BLaER1 treated with 17β-estradiol and CSF1 and Interleukin-3, amounts not matched to agents 10 nM and 100 nM (cell line): ENCODE measurements around the gene PRELID3B.

Source experiments
- H3K27ac ChIP-seq, 11 experiments: shearing (Covaris generic); formaldehyde crosslinking; 2 replicates each; pipeline ENCODE4 v1.8.1; 2022
- H3K27me3 ChIP-seq, 11 experiments: shearing (Covaris generic); formaldehyde crosslinking; 2 replicates each; pipeline ENCODE4 v1.8.1; 2022
- H3K36me3 ChIP-seq, 11 experiments: shearing (Covaris generic); formaldehyde crosslinking; 2 replicates each; pipeline ENCODE4 v1.8.1; 2022
- H3K4me1 ChIP-seq, 10 experiments: shearing (Covaris generic); formaldehyde crosslinking; 2 replicates each; pipeline ENCODE4 v1.8.1; 2022
- H3K4me2 ChIP-seq, 11 experiments: shearing (Covaris generic); formaldehyde crosslinking; 2 replicates each; pipeline ENCODE4 v1.8.1; 2022
- H3K4me3 ChIP-seq, 10 experiments: shearing (Covaris generic); formaldehyde crosslinking; 2 replicates each; pipeline ENCODE4 v1.8.1; 2022
- H3K9ac ChIP-seq, 11 experiments: shearing (Covaris generic); formaldehyde crosslinking; 2 replicates each; pipeline ENCODE4 v1.8.1; 2022
- H3K9me3 ChIP-seq, 11 experiments: shearing (Covaris generic); formaldehyde crosslinking; replicated peaks in 1 of 11; 2 replicates each; pipeline ENCODE4 v1.8.1; 2022
- H4K20me1 ChIP-seq, 11 experiments: shearing (Covaris generic); formaldehyde crosslinking; 2 replicates each; pipeline ENCODE4 v1.8.1; 2022
- Cebpa-rat ChIP-seq, 11 experiments: shearing (Covaris generic); IDR thresholded peaks; 2 replicates each; pipeline ENCODE4 v1.8.1; 2022

Gene PRELID3B

GRCh38 chr20:59042151-59042795 lies at the start of gene PRELID3B:
PRELID3B (minus strand) TSS chr20:59042786; CDS start chr20:59042730, 56 bp downstream.
- peaks cover 15 to 44% (median 39%) of the 10 kb centered on the region in 11 experiments; a peak in 19 of 22 replicates for H4K20me1 ChIP-seq
- TF ChIP-seq Cebpa-rat (IDR thresholded peaks at IDR 0.05), result no peak
- H3K36me3 ChIP-seq, result peaks cover 24 to 42% (median 33%) of the 10 kb centered on the region in 11 experiments
- H3K27ac ChIP-seq, result peak within 1 kb of the TSS; percentile 86 to 96 (median 90)
- H3K27me3 ChIP-seq, result no peaks in the 10 kb centered on the region
- peak within 1 kb of the TSS; percentile 70 to 95 (median 88) for H3K4me3 ChIP-seq
- H3K4me2 ChIP-seq, result peak within 1 kb of the TSS; percentile 82 to 94 (median 89)
- peak within 1 kb of the TSS; percentile 82 to 95 (median 88) for H3K9ac ChIP-seq
- H3K9me3 ChIP-seq, result 0 out of 22 replicates have a peak, but pooled peaks cover 0 to 3% (median 0%) of the 10 kb centered on the region in 11 experiments
- peaks cover 39 to 53% (median 48%) of the 10 kb centered on the region in 10 experiments for H3K4me1 ChIP-seq

- Histone ChIP-seq H3K9ac (no peak overlapping the region), H4K20me1 (no peaks in the 10 kb centered on the region), H3K36me3 (no peaks in the 10 kb centered on the region), H3K27ac (no peak overlapping the region), H3K4me3 (no peak overlapping the region), H3K4me2 (no peak overlapping the region), H3K27me3 (no peaks in the 10 kb centered on the region), H3K9me3 (no peaks in the 10 kb centered on the region), H3K4me1 (no peaks in the 10 kb centered on the region; a peak in 2 of 20 replicates)
- no peak for TF ChIP-seq Cebpa-rat (IDR thresholded peaks at IDR 0.05)
Observed at GRCh38 chr20:59087829-59088433, 45.3 kb upstream of the PRELID3B start.

GRCh38 chr20:59086923-59087322 lies 44.3 kb upstream of the PRELID3B start:
- Histone ChIP-seq H3K27me3 (no peaks in the 10 kb centered on the region), H3K9me3 (no peaks in the 10 kb centered on the region), H4K20me1 (no peaks in the 10 kb centered on the region), H3K27ac (no peak overlapping the region), H3K4me1 (no peaks in the 10 kb centered on the region; a peak in 2 of 20 replicates), H3K4me2 (no peak overlapping the region), H3K9ac (no peak overlapping the region), H3K4me3 (no peak overlapping the region), H3K36me3 (no peaks in the 10 kb centered on the region)
- TF ChIP-seq Cebpa-rat (IDR thresholded peaks at IDR 0.05), result no peak

GRCh38 chr20:59084041-59084850 lies 41.7 kb upstream of the PRELID3B start:
- no peak overlapping the region for H3K27ac ChIP-seq
- H3K36me3 ChIP-seq, result no peaks in the 10 kb centered on the region
- no peak for TF ChIP-seq Cebpa-rat (IDR thresholded peaks at IDR 0.05)
- no peak overlapping the region for H3K4me3 ChIP-seq
- H3K4me2 ChIP-seq, result no peak overlapping the region
- H3K4me1 ChIP-seq, result no peaks in the 10 kb centered on the region; a peak in 2 of 20 replicates
- H3K27me3 ChIP-seq, result no peaks in the 10 kb centered on the region
- no peaks in the 10 kb centered on the region for H3K9me3 ChIP-seq
- H3K9ac ChIP-seq, result no peak overlapping the region
- no peaks in the 10 kb centered on the region for H4K20me1 ChIP-seq

GRCh38 chr20:59082981-59083380 lies 40.4 kb upstream of the PRELID3B start:
- no peak overlapping the region for H3K4me2 ChIP-seq
- no peaks in the 10 kb centered on the region for H3K9me3 ChIP-seq
- H3K27me3 ChIP-seq, result no peaks in the 10 kb centered on the region
- TF ChIP-seq Cebpa-rat (IDR thresholded peaks at IDR 0.05), result no peak
- H3K4me3 ChIP-seq, result no peak overlapping the region
- no peaks in the 10 kb centered on the region for H4K20me1 ChIP-seq
- H3K27ac ChIP-seq, result no peak overlapping the region
- no peaks in the 10 kb centered on the region for H3K36me3 ChIP-seq
- H3K9ac ChIP-seq, result no peak overlapping the region
- peaks cover 0 to 9% (median 5%) of the 10 kb centered on the region in 10 experiments; a peak in 11 of 20 replicates for H3K4me1 ChIP-seq

- Histone ChIP-seq H3K4me1 (peaks cover 0 to 17% (median 5%) of the 10 kb centered on the region in 10 experiments; a peak in 11 of 20 replicates), H3K27ac (no peak overlapping the region), H3K4me3 (no peak overlapping the region), H3K9ac (no peak overlapping the region), H4K20me1 (no peaks in the 10 kb centered on the region), H3K27me3 (no peaks in the 10 kb centered on the region), H3K9me3 (no peaks in the 10 kb centered on the region), H3K36me3 (no peaks in the 10 kb centered on the region), H3K4me2 (no peak overlapping the region)
- TF ChIP-seq Cebpa-rat (IDR thresholded peaks at IDR 0.05), result no peak
Observed at GRCh38 chr20:59082077-59082740, 39.6 kb upstream of the PRELID3B start.

- Histone ChIP-seq H3K27ac (no peak overlapping the region), H3K9me3 (no peaks in the 10 kb centered on the region), H3K4me1 (peaks cover 0 to 18% (median 5%) of the 10 kb centered on the region in 10 experiments; a peak in 11 of 20 replicates), H4K20me1 (no peaks in the 10 kb centered on the region), H3K4me3 (no peak overlapping the region), H3K9ac (no peak overlapping the region), H3K4me2 (no peak overlapping the region), H3K27me3 (no peaks in the 10 kb centered on the region), H3K36me3 (no peaks in the 10 kb centered on the region)
- no peak for TF ChIP-seq Cebpa-rat (IDR thresholded peaks at IDR 0.05)
Observed at GRCh38 chr20:59081036-59081435, 38.5 kb upstream of the PRELID3B start.

GRCh38 chr20:59078231-59078630 lies 35.6 kb upstream of the PRELID3B start:
- no peaks in the 10 kb centered on the region for H3K27me3 ChIP-seq
- no peaks in the 10 kb centered on the region for H3K36me3 ChIP-seq
- H3K27ac ChIP-seq, result no peak overlapping the region
- no peak overlapping the region for H3K4me3 ChIP-seq
- H3K4me1 ChIP-seq, result peaks cover under 1 to 18% (median 7%) of the 10 kb centered on the region in 10 experiments; a peak in 19 of 20 replicates
- H3K9ac ChIP-seq, result no peak overlapping the region
- no peaks in the 10 kb centered on the region for H4K20me1 ChIP-seq
- no peak for TF ChIP-seq Cebpa-rat (IDR thresholded peaks at IDR 0.05)
- peak overlapping the region in 4 of 11 experiments; percentile 34 to 68 (median 50); a peak in 7 of 22 replicates for H3K4me2 ChIP-seq
- no peaks in the 10 kb centered on the region for H3K9me3 ChIP-seq

GRCh38 chr20:59077705-59078104 lies 35.1 kb upstream of the PRELID3B start:
- no peaks in the 10 kb centered on the region for H3K9me3 ChIP-seq
- no peaks in the 10 kb centered on the region for H4K20me1 ChIP-seq
- H3K4me1 ChIP-seq, result peaks cover 5 to 23% (median 12%) of the 10 kb centered on the region in 10 experiments
- TF ChIP-seq Cebpa-rat (IDR thresholded peaks at IDR 0.05), result no peak
- no peak overlapping the region for H3K4me3 ChIP-seq
- H3K9ac ChIP-seq, result no peak overlapping the region
- no peaks in the 10 kb centered on the region for H3K27me3 ChIP-seq
- peak overlapping the region in 3 of 11 experiments; percentile 34 to 68 (median 55); a peak in 7 of 22 replicates for H3K4me2 ChIP-seq
- H3K36me3 ChIP-seq, result no peaks in the 10 kb centered on the region
- no peak overlapping the region for H3K27ac ChIP-seq
